Hepatocyte (in vitro differentiated cells): Measurements from ENCODE around the gene DNAJC12.

Experiments used
- CTCF ChIP-seq: fragments of 200-600 bp; sonication (generic); IDR thresholded peaks from 2 replicates; pipeline ENCODE4 v1.5.1; 2016; ENCODE audit warnings: antibody characterized with exemption, mild to moderate bottlenecking; ENCODE audit not compliant: poor library complexity
- EZH2 ChIP-seq: fragments of 200-600 bp; sonication (generic); IDR thresholded peaks from 2 replicates; pipeline ENCODE4 v1.6.1; 2016; ENCODE audit warnings: antibody characterized with exemption, mild to moderate bottlenecking, borderline replicate concordance
- EZH2phosphoT487 ChIP-seq: fragments of 200-600 bp; sonication (generic); IDR thresholded peaks from one replicate; pipeline ENCODE4 v1.6.1; 2018; ENCODE audit warnings: antibody characterized with exemption, mild to moderate bottlenecking, low read depth, moderate library complexity; ENCODE audit not compliant: unreplicated experiment, severe bottlenecking

DNA sequence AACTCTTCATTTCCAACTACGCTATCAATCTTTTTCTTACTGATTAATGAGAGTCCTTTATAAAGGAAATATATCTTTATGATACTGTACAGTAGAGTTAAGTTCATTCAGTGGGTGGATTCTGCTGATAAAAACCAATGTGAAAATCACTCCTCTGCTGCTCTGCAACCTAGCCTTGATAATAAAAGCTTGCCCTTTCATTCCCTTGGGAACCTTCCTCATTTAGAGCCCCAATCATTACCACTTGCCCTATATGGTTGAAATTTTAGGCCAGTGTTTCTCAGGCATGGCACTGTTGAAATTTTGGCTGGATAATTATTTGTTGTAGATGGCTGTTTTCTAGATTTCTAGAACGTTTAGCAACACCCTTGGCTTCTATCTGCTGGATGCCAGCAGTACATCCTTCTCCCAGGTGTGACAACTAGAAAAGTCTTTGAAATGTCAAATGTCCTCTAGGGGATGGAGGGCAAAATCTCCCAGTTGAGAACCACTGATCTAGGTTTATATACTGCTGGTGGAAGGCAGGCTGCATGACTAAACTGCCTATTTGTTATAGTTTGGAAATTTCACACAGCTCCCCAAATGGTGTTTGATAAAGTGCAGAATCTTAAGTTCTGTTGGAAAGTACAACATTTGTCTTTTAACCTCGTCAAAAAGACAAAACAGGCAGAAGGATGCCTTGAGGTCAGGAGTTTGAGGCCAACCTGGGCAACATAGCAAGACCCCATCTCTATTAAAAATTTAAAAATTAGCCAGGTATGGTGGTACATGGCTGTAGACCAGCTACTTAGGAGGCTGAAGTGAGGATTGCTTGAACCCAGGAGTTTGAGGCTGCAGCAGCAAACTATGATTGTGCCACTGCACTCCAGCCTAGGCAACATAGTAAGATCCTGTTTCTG, 37.6 kb upstream of the DNAJC12 start:
- TF ChIP-seq CTCF (no peak), EZH2phosphoT487 (no peak), EZH2 (no peak)
